Inflammatory macrophage treated with lipopolysaccharide for 1 hour (primary cell): ENCODE measurements around the gene RHBDD1.

Experiments
- DNase-seq, 2 donors: peaks; one replicate each; pipeline ENCODE4 v3.0.0-alpha.2; 2020 to 2022

The RHBDD1 gene

GRCh38 chr2:226847090-226847489 lies 11.2 kb downstream of the RHBDD1 start:
- DNase-seq, result no peak

- no peak for DNase-seq
Observed at GRCh38 chr2:226847511-226847910, 11.7 kb downstream of the RHBDD1 start.

- no peak for DNase-seq
Observed at GRCh38 chr2:226849349-226849748, 13.5 kb downstream of the RHBDD1 start.

- DNase-seq, result no peak
Observed at GRCh38 chr2:226850024-226850423, 14.2 kb downstream of the RHBDD1 start.

- no peak for DNase-seq
Observed at GRCh38 chr2:226855787-226856186, 19.9 kb downstream of the RHBDD1 start.

- no peak for DNase-seq
Observed at GRCh38 chr2:226860087-226860486, 24.2 kb downstream of the RHBDD1 start.

- DNase-seq, result no peak
Observed at GRCh38 chr2:226862623-226863022, 26.8 kb downstream of the RHBDD1 start.

GRCh38 chr2:226865273-226865672 lies 29.4 kb downstream of the RHBDD1 start:
- DNase-seq, result no peak

- no peak for DNase-seq
Observed at GRCh38 chr2:226865710-226866109, 29.9 kb downstream of the RHBDD1 start.

- no peak for DNase-seq
Observed at GRCh38 chr2:226868331-226869162, 32.7 kb downstream of the RHBDD1 start.

- DNase-seq, result no peak
Observed at GRCh38 chr2:226869371-226869770, 33.5 kb downstream of the RHBDD1 start.

GRCh38 chr2:226873051-226873620 lies 37.3 kb downstream of the RHBDD1 start:
- no peak for DNase-seq

GRCh38 chr2:226873826-226874225 lies 38.0 kb downstream of the RHBDD1 start:
- no peak for DNase-seq

- no peak for DNase-seq
Observed at GRCh38 chr2:226874749-226875148, 38.9 kb downstream of the RHBDD1 start.

GRCh38 chr2:226875438-226876225 lies 39.8 kb downstream of the RHBDD1 start:
- peak; percentile 72 for DNase-seq

GRCh38 chr2:226877491-226877890 lies 41.6 kb downstream of the RHBDD1 start:
- no peak for DNase-seq

- DNase-seq, result no peak
Observed at GRCh38 chr2:226881287-226881686, 45.4 kb downstream of the RHBDD1 start.

- DNase-seq, result no peak
Observed at GRCh38 chr2:226882606-226883005, 46.8 kb downstream of the RHBDD1 start.

- no peak for DNase-seq
Observed at GRCh38 chr2:226883296-226883795, 47.5 kb downstream of the RHBDD1 start.

GRCh38 chr2:226884166-226884565 lies 48.3 kb downstream of the RHBDD1 start:
- no peak for DNase-seq

GRCh38 chr2:226885769-226886435 lies 50.0 kb downstream of the RHBDD1 start:
- no peak for DNase-seq

GRCh38 chr2:226887940-226888339 lies 52.1 kb downstream of the RHBDD1 start:
- DNase-seq, result no peak

GRCh38 chr2:226888378-226888965 lies 52.6 kb downstream of the RHBDD1 start:
- no peak for DNase-seq
